SU-DHL-6 (cell line): Measurements from ENCODE around the gene UBR4.

ENCODE experiments used
- CTCF ChIP-seq: fragments of 200-600 bp; sonication (generic); IDR thresholded peaks from one replicate; pipeline ENCODE4 v1.5.1; 2017; ENCODE audit warnings: antibody characterized with exemption, mild to moderate bottlenecking, low read length, moderate library complexity; ENCODE audit not compliant: insufficient read depth, poor library complexity, severe bottlenecking
- EZH2phosphoT487 ChIP-seq: fragments of 200-600 bp; sonication (generic), shearing (Covaris generic); conservative IDR thresholded peaks from 2 replicates; pipeline ENCODE4 v1.6.1; 2018; ENCODE audit warnings: mild to moderate bottlenecking, antibody characterized with exemption, low read length, moderate library complexity, mixed read lengths

GRCh38 chr1:19139711-19140110, 70.4 kb downstream of the UBR4 start:
- TF ChIP-seq CTCF (no peak), EZH2phosphoT487 (no peak)
